ENCODE data around the gene RIT2. TPM values are rescaled to one million over a fixed set of nuclear protein-coding genes. Genes with fewer than 3 reads are reported as not detected.

Gene RIT2
- total RNA-seq, 3 donors from 2014 or later (not counting 1 experiment from before 2014, with no cell fraction given), result not detected

DNA sequence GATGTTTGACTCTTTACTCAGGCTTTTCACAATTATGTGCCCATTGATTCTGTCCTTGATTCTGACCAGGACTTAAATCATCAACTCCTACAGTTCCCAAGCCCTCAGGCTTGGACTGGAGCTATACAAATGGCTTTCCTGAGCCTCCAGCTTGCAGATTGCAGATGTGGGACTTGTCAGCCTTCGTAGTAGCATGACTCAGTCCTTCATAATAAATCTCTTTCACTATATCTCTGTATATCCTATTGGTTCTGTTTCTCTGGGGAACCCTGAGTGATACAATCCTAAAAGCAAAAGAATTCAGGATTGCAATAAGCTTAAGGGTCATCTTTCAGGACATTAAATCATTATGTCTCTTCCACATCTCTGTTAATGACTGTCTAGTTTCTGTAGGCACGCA lies 356.6 kb downstream of the RIT2 start:
- no peak overlapping the region for H3K27ac Mint-ChIP-seq
- DNase-seq (no peak), ATAC-seq (no peak)
- H3K4me3 ChIP-seq (ENCODE audit: low read length), result no peak overlapping the region
- WGBS (ENCODE audit: insufficient coverage), result 72% methylated on average over 2 of the region's 2 CpGs
- H3K36me3 Mint-ChIP-seq, result no peaks in the 10 kb centered on the region
- no peaks in the 10 kb centered on the region for H3K27me3 Mint-ChIP-seq (ENCODE audit: low read depth in 2 of 2)
- H3K4me1 ChIP-seq (ENCODE audit: control insufficient read depth, insufficient read depth, low read length), result no peaks in the 10 kb centered on the region
- TF ChIP-seq, protein P1, sequence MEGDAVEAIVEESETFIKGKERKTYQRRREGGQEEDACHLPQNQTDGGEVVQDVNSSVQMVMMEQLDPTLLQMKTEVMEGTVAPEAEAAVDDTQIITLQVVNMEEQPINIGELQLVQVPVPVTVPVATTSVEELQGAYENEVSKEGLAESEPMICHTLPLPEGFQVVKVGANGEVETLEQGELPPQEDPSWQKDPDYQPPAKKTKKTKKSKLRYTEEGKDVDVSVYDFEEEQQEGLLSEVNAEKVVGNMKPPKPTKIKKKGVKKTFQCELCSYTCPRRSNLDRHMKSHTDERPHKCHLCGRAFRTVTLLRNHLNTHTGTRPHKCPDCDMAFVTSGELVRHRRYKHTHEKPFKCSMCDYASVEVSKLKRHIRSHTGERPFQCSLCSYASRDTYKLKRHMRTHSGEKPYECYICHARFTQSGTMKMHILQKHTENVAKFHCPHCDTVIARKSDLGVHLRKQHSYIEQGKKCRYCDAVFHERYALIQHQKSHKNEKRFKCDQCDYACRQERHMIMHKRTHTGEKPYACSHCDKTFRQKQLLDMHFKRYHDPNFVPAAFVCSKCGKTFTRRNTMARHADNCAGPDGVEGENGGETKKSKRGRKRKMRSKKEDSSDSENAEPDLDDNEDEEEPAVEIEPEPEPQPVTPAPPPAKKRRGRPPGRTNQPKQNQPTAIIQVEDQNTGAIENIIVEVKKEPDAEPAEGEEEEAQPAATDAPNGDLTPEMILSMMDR (IDR thresholded peaks at IDR 0.05), result no peak
- intact Hi-C loops (cut with micrococcal nuclease), result no loop called here
- peaks cover 10 to 20% of the 10 kb centered on the region in 2 donors for H3K9me3 Mint-ChIP-seq
- H3K36me3 ChIP-seq (ENCODE audit: control insufficient read depth, insufficient read depth, low read length), result no peaks in the 10 kb centered on the region
- no peaks in the 10 kb centered on the region for H3K9me3 ChIP-seq (ENCODE audit: control insufficient read depth, insufficient read depth, low read length)
- no peaks in the 10 kb centered on the region for H3K4me1 Mint-ChIP-seq
- no peak overlapping the region for H3K27ac ChIP-seq (ENCODE audit: low read length)
- H3K4me3 Mint-ChIP-seq, result no peak overlapping the region
- H3K27me3 ChIP-seq (ENCODE audit: control insufficient read depth, insufficient read depth, low read length), result no peaks in the 10 kb centered on the region

DNA sequence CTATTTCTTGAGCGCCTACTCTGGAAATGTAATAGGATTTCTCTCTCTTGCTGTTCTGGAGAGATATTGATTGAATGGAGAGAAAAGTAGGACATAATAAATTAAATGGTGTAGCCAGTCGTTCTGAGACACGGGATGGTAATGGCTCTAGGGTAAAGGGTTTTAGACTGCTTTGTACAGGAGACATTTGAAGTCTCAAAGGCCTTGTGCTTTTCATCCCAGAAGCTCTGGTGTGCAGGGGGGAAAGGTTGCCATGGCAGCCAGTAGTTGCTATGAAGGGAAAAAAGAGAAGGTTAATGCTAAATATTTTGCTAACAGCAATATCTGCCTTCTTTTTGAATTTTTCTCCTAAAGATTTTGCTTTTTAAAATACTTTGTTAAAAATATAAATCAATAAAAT lies 359.3 kb downstream of the RIT2 start:
- H3K4me1 ChIP-seq (ENCODE audit: control insufficient read depth, insufficient read depth, low read length), result no peaks in the 10 kb centered on the region
- Mint-ChIP-seq H3K27me3 (ENCODE audit: low read depth in 2 of 2) (no peaks in the 10 kb centered on the region), H3K4me3 (no peak overlapping the region), H3K9me3 (peaks cover 9 to 20% of the 10 kb centered on the region in 2 donors), H3K27ac (no peak overlapping the region), H3K4me1 (no peaks in the 10 kb centered on the region), H3K36me3 (no peaks in the 10 kb centered on the region)
- ATAC-seq, result no peak
- H3K9me3 ChIP-seq (ENCODE audit: control insufficient read depth, insufficient read depth, low read length), result no peaks in the 10 kb centered on the region
- DNase-seq, result no peak
- TF ChIP-seq, protein P1 (IDR thresholded peaks at IDR 0.05), result no peak
- no peak overlapping the region for H3K27ac ChIP-seq (ENCODE audit: low read length)
- intact Hi-C loops (cut with micrococcal nuclease), result no loop called here
- no peak overlapping the region for H3K4me3 ChIP-seq (ENCODE audit: low read length)
- no peaks in the 10 kb centered on the region for H3K27me3 ChIP-seq (ENCODE audit: control insufficient read depth, insufficient read depth, low read length)
- no peaks in the 10 kb centered on the region for H3K36me3 ChIP-seq (ENCODE audit: control insufficient read depth, insufficient read depth, low read length)
- WGBS (ENCODE audit: insufficient coverage), result 93% methylated on average over 3 of the region's 3 CpGs

DNA sequence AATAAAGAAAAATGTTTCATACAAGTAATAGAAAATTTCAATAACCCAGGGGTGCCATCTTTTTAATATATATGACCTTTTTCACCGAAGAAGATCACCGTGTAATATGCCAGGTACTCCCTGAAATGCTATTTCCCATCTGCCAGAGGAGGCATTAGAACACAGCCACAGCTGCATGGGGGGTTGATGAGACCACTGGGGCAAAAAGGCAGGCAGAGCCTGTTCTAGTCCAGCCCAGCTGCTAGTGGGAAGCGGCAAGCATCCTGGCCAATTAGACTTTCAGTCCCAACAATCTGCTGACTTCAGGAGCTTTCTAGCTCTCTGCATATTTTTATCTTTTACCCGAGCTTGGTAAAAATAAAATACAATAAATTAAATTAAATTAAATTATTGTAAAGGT lies 362.6 kb downstream of the RIT2 start:
- intact Hi-C loops (cut with micrococcal nuclease), result no loop called here
- Histone ChIP-seq H3K9me3 (ENCODE audit: control insufficient read depth, insufficient read depth, low read length) (no peaks in the 10 kb centered on the region), H3K27me3 (ENCODE audit: control insufficient read depth, insufficient read depth, low read length) (no peaks in the 10 kb centered on the region), H3K27ac (ENCODE audit: low read length) (no peak overlapping the region), H3K4me3 (ENCODE audit: low read length) (no peak overlapping the region), H3K4me1 (ENCODE audit: control insufficient read depth, insufficient read depth, low read length) (no peaks in the 10 kb centered on the region), H3K36me3 (ENCODE audit: control insufficient read depth, insufficient read depth, low read length) (no peaks in the 10 kb centered on the region)
- WGBS (ENCODE audit: insufficient coverage), result 89% methylated on average over 3 of the region's 4 CpGs
- no peak overlapping the region for H3K27ac Mint-ChIP-seq
- no peaks in the 10 kb centered on the region for H3K4me1 Mint-ChIP-seq
- H3K4me3 Mint-ChIP-seq, result no peak overlapping the region
- H3K27me3 Mint-ChIP-seq (ENCODE audit: low read depth in 2 of 2), result no peaks in the 10 kb centered on the region
- TF ChIP-seq, protein P1 (IDR thresholded peaks at IDR 0.05), result no peak
- DNase-seq (no peak), ATAC-seq (no peak)
- peaks cover 5% of the 10 kb centered on the region for H3K36me3 Mint-ChIP-seq
- peaks cover 16% of the 10 kb centered on the region in 2 donors for H3K9me3 Mint-ChIP-seq

DNA sequence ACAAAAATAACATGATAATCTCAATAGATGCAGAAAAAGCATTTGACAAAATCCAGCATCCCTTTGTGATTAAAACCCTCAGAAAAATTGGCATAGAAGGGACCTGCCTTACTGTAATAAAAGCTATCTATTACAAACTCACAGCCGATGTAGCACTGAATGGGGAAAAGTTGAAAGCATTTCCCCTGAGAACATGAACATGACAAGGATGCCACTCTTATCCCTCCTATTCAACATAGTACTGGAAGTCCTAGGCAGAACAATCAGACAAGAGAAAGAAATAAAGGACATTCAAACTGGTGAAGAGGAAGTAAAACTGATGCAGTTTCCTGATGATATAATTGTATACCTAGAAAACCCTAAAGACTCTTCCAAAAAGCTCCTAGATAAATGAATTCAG lies 368.7 kb downstream of the RIT2 start:
- Mint-ChIP-seq H3K4me3 (no peak overlapping the region), H3K9me3 (peaks cover 3 to 9% of the 10 kb centered on the region in 2 donors), H3K4me1 (no peaks in the 10 kb centered on the region), H3K27ac (no peak overlapping the region), H3K27me3 (ENCODE audit: low read depth in 2 of 2) (no peaks in the 10 kb centered on the region), H3K36me3 (peaks cover 6% of the 10 kb centered on the region)
- no peaks in the 10 kb centered on the region for H3K36me3 ChIP-seq (ENCODE audit: control insufficient read depth, insufficient read depth, low read length)
- no peaks in the 10 kb centered on the region for H3K9me3 ChIP-seq (ENCODE audit: control insufficient read depth, insufficient read depth, low read length)
- no peaks in the 10 kb centered on the region for H3K4me1 ChIP-seq (ENCODE audit: control insufficient read depth, insufficient read depth, low read length)
- TF ChIP-seq, protein P1 (IDR thresholded peaks at IDR 0.05), result no peak
- no peak overlapping the region for H3K4me3 ChIP-seq (ENCODE audit: low read length)
- H3K27ac ChIP-seq (ENCODE audit: low read length), result no peak overlapping the region
- H3K27me3 ChIP-seq (ENCODE audit: control insufficient read depth, insufficient read depth, low read length), result no peaks in the 10 kb centered on the region
- DNase-seq, result no peak
- no peak for ATAC-seq
- intact Hi-C loops (cut with micrococcal nuclease), result no loop called here
- 100% methylated on average over 1 of the region's 1 CpG for WGBS (ENCODE audit: insufficient coverage)

All from natural killer cell (primary cell).